SJCRH30 (cell line): ENCODE results near the gene KCNH6. TPM values are rescaled to one million over a fixed set of nuclear protein-coding genes. Genes with fewer than 3 reads are reported as not detected.

Source experiments
- DNase-seq, 2 experiments: peaks; one replicate each; pipeline ENCODE4 v3.0.0-alpha.2; 2015 to 2020
- H3K27ac ChIP-seq: fragments of 250-450 bp; sonication (Bioruptor Pico); 2 replicates; pipeline ENCODE4 v1.5.1; 2020; ENCODE audit warnings: mild to moderate bottlenecking, moderate library complexity
- H3K27me3 ChIP-seq: fragments of 250-450 bp; sonication (Bioruptor Pico); 2 replicates; pipeline ENCODE4 v1.5.1; 2020; ENCODE audit warnings: mild to moderate bottlenecking, moderate library complexity
- H3K36me3 ChIP-seq: fragments of 250-450 bp; sonication (Bioruptor Pico); 2 replicates; pipeline ENCODE4 v1.5.1; 2020; ENCODE audit warnings: mild to moderate bottlenecking, moderate library complexity
- H3K4me1 ChIP-seq: fragments of 250-450 bp; sonication (Bioruptor Pico); 2 replicates; pipeline ENCODE4 v1.5.1; 2020; ENCODE audit warnings: mild to moderate bottlenecking, moderate library complexity
- H3K4me3 ChIP-seq: fragments of 250-450 bp; sonication (Bioruptor Pico); 2 replicates; pipeline ENCODE4 v1.5.1; 2020; ENCODE audit warnings: mild to moderate bottlenecking, moderate library complexity
- H3K9me3 ChIP-seq: fragments of 250-450 bp; sonication (Bioruptor Pico); replicated peaks from 2 replicates; pipeline ENCODE4 v1.5.1; 2020; ENCODE audit warnings: mild to moderate bottlenecking, moderate library complexity
- total RNA-seq: library from RNA; depleted of rRNA; stranded (reverse); fragments of >200 nt; shearing (Covaris generic); gene quantifications from 2 replicates; pipeline ENCODE4 v1.2.3, GENCODE V29; 2014

Gene KCNH6
- total RNA-seq, 1 experiment from 2014 or later, result not detected

- Histone ChIP-seq H3K4me1 (no peaks in the 10 kb centered on the region), H3K27ac (no peak overlapping the region), H3K36me3 (no peaks in the 10 kb centered on the region), H3K4me3 (no peak overlapping the region), H3K9me3 (no peaks in the 10 kb centered on the region), H3K27me3 (no peaks in the 10 kb centered on the region)
- DNase-seq, result no peak
Measured at GRCh38 chr17:63544467-63545301, 21.5 kb downstream of the KCNH6 start.

GRCh38 chr17:63546308-63547082, 23.3 kb downstream of the KCNH6 start:
- H3K27me3 ChIP-seq, result no peaks in the 10 kb centered on the region
- H3K9me3 ChIP-seq, result no peaks in the 10 kb centered on the region
- no peak overlapping the region for H3K4me3 ChIP-seq
- DNase-seq, result no peak
- H3K36me3 ChIP-seq, result no peaks in the 10 kb centered on the region
- no peak overlapping the region for H3K27ac ChIP-seq
- no peaks in the 10 kb centered on the region for H3K4me1 ChIP-seq

- H3K36me3 ChIP-seq, result no peaks in the 10 kb centered on the region
- no peaks in the 10 kb centered on the region for H3K27me3 ChIP-seq
- no peaks in the 10 kb centered on the region; the same call in 1 of the 2 replicates for H3K4me1 ChIP-seq
- no peaks in the 10 kb centered on the region for H3K9me3 ChIP-seq
- no peak overlapping the region for H3K4me3 ChIP-seq
- H3K27ac ChIP-seq, result no peak overlapping the region
- DNase-seq, result no peak
Measured at GRCh38 chr17:63547083-63547523, 23.9 kb downstream of the KCNH6 start.

- Histone ChIP-seq H3K4me1 (no peaks in the 10 kb centered on the region; the same call in 1 of the 2 replicates), H3K9me3 (no peaks in the 10 kb centered on the region), H3K27ac (peak overlapping the region; percentile 72), H3K36me3 (no peaks in the 10 kb centered on the region), H3K4me3 (peak overlapping the region; percentile 83), H3K27me3 (no peaks in the 10 kb centered on the region)
- no peak for DNase-seq
Measured at GRCh38 chr17:63549289-63549945, 26.3 kb downstream of the KCNH6 start.

- Histone ChIP-seq H3K4me1 (no peaks in the 10 kb centered on the region; the same call in 1 of the 2 replicates), H3K27ac (peak within 1 kb of the TSS; percentile 72)
Measured at GRCh38 chr17:63549946-63550816, 27.0 kb downstream of the KCNH6 start, which contains the start of gene DCAF7. Gene DCAF7 (plus strand): TSS chr17:63550477. CDS start chr17:63550678, 201 bp downstream.

GRCh38 chr17:63550817-63551639, 27.9 kb downstream of the KCNH6 start:
- Histone ChIP-seq H3K27ac (peak overlapping the region; percentile 66), H3K4me1 (no peaks in the 10 kb centered on the region; the same call in 1 of the 2 replicates), H3K27me3 (no peaks in the 10 kb centered on the region), H3K4me3 (peak overlapping the region; percentile 83), H3K36me3 (no peaks in the 10 kb centered on the region; the same call in 1 of the 2 replicates), H3K9me3 (no peaks in the 10 kb centered on the region)
- peak; percentile 57 to 70 for DNase-seq

More at GRCh38 chr17:63549946-63550816, 27.0 kb downstream of the KCNH6 start, which contains the start of gene DCAF7:
- H3K27me3 ChIP-seq, result no peaks in the 10 kb centered on the region
- no peaks in the 10 kb centered on the region for H3K9me3 ChIP-seq
- H3K36me3 ChIP-seq, result no peaks in the 10 kb centered on the region; the same call in 1 of the 2 replicates
- DNase-seq, result peak; percentile 99
- H3K4me3 ChIP-seq, result peak within 1 kb of the TSS; percentile 83

GRCh38 chr17:63552211-63552610, 29.1 kb downstream of the KCNH6 start:
- Histone ChIP-seq H3K4me1 (no peaks in the 10 kb centered on the region; the same call in 1 of the 2 replicates), H3K4me3 (peak overlapping the region; percentile 83), H3K27ac (no peak overlapping the region), H3K9me3 (no peaks in the 10 kb centered on the region), H3K36me3 (no peaks in the 10 kb centered on the region; the same call in 1 of the 2 replicates), H3K27me3 (no peaks in the 10 kb centered on the region)
- DNase-seq, result no peak

GRCh38 chr17:63555500-63556156, 32.5 kb downstream of the KCNH6 start:
- Histone ChIP-seq H3K9me3 (no peaks in the 10 kb centered on the region), H3K27ac (no peak overlapping the region), H3K27me3 (no peaks in the 10 kb centered on the region), H3K4me1 (no peaks in the 10 kb centered on the region; the same call in 1 of the 2 replicates), H3K36me3 (no peaks in the 10 kb centered on the region; the same call in 1 of the 2 replicates), H3K4me3 (no peak overlapping the region)
- DNase-seq, result no peak

GRCh38 chr17:63557416-63557815, 34.3 kb downstream of the KCNH6 start:
- no peak overlapping the region for H3K4me3 ChIP-seq
- no peak overlapping the region for H3K27ac ChIP-seq
- no peak for DNase-seq
- no peaks in the 10 kb centered on the region; the same call in 1 of the 2 replicates for H3K36me3 ChIP-seq
- no peaks in the 10 kb centered on the region for H3K9me3 ChIP-seq
- no peaks in the 10 kb centered on the region for H3K27me3 ChIP-seq
- no peaks in the 10 kb centered on the region; the same call in 1 of the 2 replicates for H3K4me1 ChIP-seq

GRCh38 chr17:63558441-63558840, 35.3 kb downstream of the KCNH6 start:
- no peak for DNase-seq
- Histone ChIP-seq H3K4me1 (no peaks in the 10 kb centered on the region), H3K27ac (no peak overlapping the region), H3K9me3 (no peaks in the 10 kb centered on the region), H3K36me3 (no peaks in the 10 kb centered on the region; the same call in 1 of the 2 replicates), H3K27me3 (no peaks in the 10 kb centered on the region), H3K4me3 (no peak overlapping the region)

- no peak for DNase-seq
- Histone ChIP-seq H3K36me3 (no peaks in the 10 kb centered on the region; the same call in 1 of the 2 replicates), H3K4me1 (no peaks in the 10 kb centered on the region), H3K27me3 (no peaks in the 10 kb centered on the region), H3K4me3 (no peak overlapping the region), H3K9me3 (no peaks in the 10 kb centered on the region), H3K27ac (no peak overlapping the region)
Measured at GRCh38 chr17:63561819-63562218, 38.7 kb downstream of the KCNH6 start.

GRCh38 chr17:63563339-63563738, 40.2 kb downstream of the KCNH6 start:
- H3K4me1 ChIP-seq, result no peaks in the 10 kb centered on the region
- H3K27ac ChIP-seq, result no peak overlapping the region
- no peak overlapping the region for H3K4me3 ChIP-seq
- no peaks in the 10 kb centered on the region for H3K36me3 ChIP-seq
- DNase-seq, result no peak
- no peaks in the 10 kb centered on the region for H3K27me3 ChIP-seq
- H3K9me3 ChIP-seq, result no peaks in the 10 kb centered on the region
